Fibroblast of lung (primary cell): ENCODE measurements around the gene HK3. TPM values are rescaled to one million over a fixed set of nuclear protein-coding genes. Genes with fewer than 3 reads are reported as not detected.

ENCODE experiments used
- DNase-seq, 2 donors: peaks; one replicate each; pipeline versions ENCODE4 v3.0.0 to v3.0.0-alpha.2; 2010; ENCODE audit warnings: low read depth in 2 of 2
- H2AFZ ChIP-seq: 2 replicates; pipeline ENCODE4 v1.5.1; 2012; ENCODE audit warnings: low read length, control low read depth, inconsistent platforms
- H3K27ac ChIP-seq: 2 replicates; pipeline ENCODE4 v1.5.1; 2011; ENCODE audit warnings: low read length, control low read depth; ENCODE audit not compliant: insufficient read depth
- H3K27me3 ChIP-seq: 2 replicates; pipeline ENCODE4 v1.5.1; 2011; ENCODE audit warnings: mild to moderate bottlenecking, low read length; ENCODE audit not compliant: control insufficient read depth, insufficient read depth
- H3K36me3 ChIP-seq: 2 replicates; pipeline ENCODE4 v1.5.1; 2011; ENCODE audit warnings: low read length; ENCODE audit not compliant: control insufficient read depth, insufficient read depth
- H3K4me1 ChIP-seq: 2 replicates; pipeline ENCODE4 v1.5.1; 2011; ENCODE audit warnings: low read length; ENCODE audit not compliant: control insufficient read depth, insufficient read depth; ENCODE audit errors: extremely low read depth
- H3K4me2 ChIP-seq: 2 replicates; pipeline ENCODE4 v1.5.1; 2011; ENCODE audit warnings: low read length, control low read depth; ENCODE audit not compliant: insufficient read depth; ENCODE audit errors: extremely low read depth
- H3K4me3 ChIP-seq, 4 experiments: fragments of 200-600 bp in 1 of 4; sonication (generic) in 1 of 4; replicated peaks in 1 of 4; 2 replicates each; pipeline ENCODE4 v1.5.1; 2011 to 2016; ENCODE audit warnings: low read length in 4 of 4, low read depth in 3 of 4, mild to moderate bottlenecking in 3 of 4, control low read depth in 2 of 4, inconsistent platforms in 1 of 4, mixed read lengths in 1 of 4; ENCODE audit not compliant: insufficient read depth in 1 of 4; ENCODE audit errors: control extremely low read depth in 1 of 4
- H3K79me2 ChIP-seq: 2 replicates; pipeline ENCODE4 v1.5.1; 2012; ENCODE audit warnings: mild to moderate bottlenecking, low read length, inconsistent platforms; ENCODE audit not compliant: control insufficient read depth, insufficient read depth
- H3K9ac ChIP-seq: 2 replicates; pipeline ENCODE4 v1.5.1; 2011; ENCODE audit warnings: mild to moderate bottlenecking, low read length, control low read depth; ENCODE audit not compliant: insufficient read depth
- H3K9me3 ChIP-seq: 2 replicates; pipeline ENCODE4 v1.5.1; 2012; ENCODE audit warnings: low read depth, low read length; ENCODE audit not compliant: control insufficient read depth, insufficient read depth
- H4K20me1 ChIP-seq: 2 replicates; pipeline ENCODE4 v1.5.1; 2011; ENCODE audit warnings: low read length; ENCODE audit not compliant: control insufficient read depth, insufficient read depth; ENCODE audit errors: extremely low read depth
- CTCF ChIP-seq, 2 donors: IDR thresholded peaks in 1 of 2; conservative IDR thresholded peaks in 1 of 2; 1 replicate in 1 of 2; 2 replicates in 1 of 2; pipeline ENCODE4 v1.5.1; 2011 to 2012; ENCODE audit warnings: low read length in 2 of 2, control low read depth in 1 of 2, inconsistent platforms in 1 of 2, low read depth in 1 of 2, mild to moderate bottlenecking in 1 of 2
- EZH2 ChIP-seq: IDR thresholded peaks from 2 replicates; pipeline ENCODE4 v1.5.1; 2012; ENCODE audit warnings: low read length, control low read depth, mild to moderate bottlenecking; ENCODE audit errors: missing control alignments
- polyA plus RNA-seq, 2 donors: library from polyadenylated mRNA; depleted of rRNA in 1 of 2; stranded (reverse) in 1 of 2; unstranded in 1 of 2; fragments of >200 nt; gene quantifications; 2 replicates each; pipeline ENCODE4 v1.2.1, GENCODE V29; 2011 to 2012; ENCODE audit warnings: missing spikeins in 1 of 2
- total RNA-seq: library from RNA; depleted of rRNA; stranded (reverse); fragments of >200 nt; gene quantifications from 2 replicates; pipeline ENCODE4 v1.2.1, GENCODE V29; 2014

Gene HK3
- total and polyA plus RNA-seq, 2 donors (not counting 1 experiment from before 2014, with no cell fraction given), result not detected

- H2AFZ ChIP-seq, result no peak overlapping the region
- peaks cover 17% of the 10 kb centered on the region for H3K27me3 ChIP-seq
- no peaks in the 10 kb centered on the region for H3K36me3 ChIP-seq
- H3K4me3 ChIP-seq, result no peak overlapping the region
- no peak overlapping the region for H3K4me2 ChIP-seq
- H3K9me3 ChIP-seq, result no peaks in the 10 kb centered on the region
- H3K27ac ChIP-seq, result no peak overlapping the region
- no peaks in the 10 kb centered on the region for H4K20me1 ChIP-seq
- TF ChIP-seq CTCF (conservative IDR thresholded peaks at IDR 0.05 in 1 of 2, IDR thresholded peaks at IDR 0.05 in 1 of 2; ENCODE audit: low read depth in 1 of 2, low read length in 2 of 2) (no peak), EZH2 (peak; percentile 10)
- no peaks in the 10 kb centered on the region for H3K4me1 ChIP-seq
- DNase-seq, result no peak
- no peaks in the 10 kb centered on the region for H3K79me2 ChIP-seq
- no peak overlapping the region for H3K9ac ChIP-seq
Measured at GRCh38 chr5:176864755-176865154, 34.4 kb downstream of the HK3 start.

GRCh38 chr5:176863765-176864098 lies 35.4 kb downstream of the HK3 start:
- no peak overlapping the region for H3K4me2 ChIP-seq
- H3K4me1 ChIP-seq, result no peaks in the 10 kb centered on the region
- H2AFZ ChIP-seq, result no peak overlapping the region

GRCh38 chr5:176863041-176863764 lies 35.9 kb downstream of the HK3 start:
- no peaks in the 10 kb centered on the region for H4K20me1 ChIP-seq
- no peak overlapping the region for H3K27ac ChIP-seq
- no peak for DNase-seq
- TF ChIP-seq CTCF (conservative IDR thresholded peaks at IDR 0.05 in 1 of 2, IDR thresholded peaks at IDR 0.05 in 1 of 2; ENCODE audit: low read depth in 1 of 2, low read length in 2 of 2) (no peak), EZH2 (no peak)
- H3K27me3 ChIP-seq, result peaks cover 17% of the 10 kb centered on the region
- H3K9ac ChIP-seq, result no peak overlapping the region
- H3K4me1 ChIP-seq, result no peaks in the 10 kb centered on the region
- H3K4me2 ChIP-seq, result no peak overlapping the region
- H2AFZ ChIP-seq, result no peak overlapping the region
- no peak overlapping the region for H3K4me3 ChIP-seq
- H3K9me3 ChIP-seq, result no peaks in the 10 kb centered on the region
- no peaks in the 10 kb centered on the region for H3K79me2 ChIP-seq
- no peaks in the 10 kb centered on the region for H3K36me3 ChIP-seq

More at GRCh38 chr5:176863765-176864098, 35.4 kb downstream of the HK3 start:
- Histone ChIP-seq H3K9me3 (no peaks in the 10 kb centered on the region), H3K9ac (no peak overlapping the region), H3K4me3 (no peak overlapping the region), H3K27ac (no peak overlapping the region), H4K20me1 (no peaks in the 10 kb centered on the region), H3K36me3 (no peaks in the 10 kb centered on the region), H3K27me3 (peaks cover 17% of the 10 kb centered on the region), H3K79me2 (no peaks in the 10 kb centered on the region)
- TF ChIP-seq CTCF (conservative IDR thresholded peaks at IDR 0.05 in 1 of 2, IDR thresholded peaks at IDR 0.05 in 1 of 2; ENCODE audit: low read depth in 1 of 2, low read length in 2 of 2), result no peak
- TF ChIP-seq EZH2, result no peak
- no peak for DNase-seq
